Neural progenitor cell (in vitro differentiated cells): ENCODE data around the gene POU2AF1.

ENCODE experiments used
- CTCF ChIP-seq: fragments of 200-600 bp; sonication (generic); IDR thresholded peaks from 2 replicates; pipeline ENCODE4 v1.5.1; 2017; ENCODE audit warnings: antibody characterized with exemption, mild to moderate bottlenecking
- EZH2 ChIP-seq: fragments of 200-600 bp; sonication (generic); IDR thresholded peaks from 2 replicates; pipeline ENCODE4 v1.6.1; 2017; ENCODE audit warnings: antibody characterized with exemption, mild to moderate bottlenecking, moderate library complexity
- EZH2phosphoT487 ChIP-seq: fragments of 200-600 bp; sonication (generic); IDR thresholded peaks from 2 replicates; pipeline ENCODE4 v1.6.1; 2017; ENCODE audit warnings: antibody characterized with exemption

GRCh38 chr11:111329306-111330204 is 49.5 kb downstream of the POU2AF1 start:
- TF ChIP-seq EZH2 = no peak
- TF ChIP-seq CTCF = no peak
- no peak for TF ChIP-seq EZH2phosphoT487
